ENCODE results near the gene NTPCR.

- no peak for TF ChIP-seq CTCF (conservative IDR thresholded peaks at IDR 0.05)
- TF ChIP-seq EZH2 (IDR thresholded peaks at IDR 0.05; ENCODE audit: low read depth) = no peak
These were observed 13.5 kb upstream of the NTPCR start for GRCh38 chr1:232936941-232937340.

Measured in PC-9 (cell line).